Stimulated activated CD4-positive, alpha-beta T cell treated with anti-CD3 and anti-CD28 coated beads, Interleukin-1b, Interleukin-23, amount 100 ng/mL, for 24 hours (primary cell): ENCODE measurements around the gene OR2V2.

ENCODE experiments used
- DNase-seq, 4 experiments: peaks; one replicate each; pipeline ENCODE4 v3.0.0-alpha.2; 2020; ENCODE audit warnings: low read depth in 4 of 4, low spot score in 1 of 4

The OR2V2 gene

GRCh38 chr5:181189962-181190710 lies 42.8 kb downstream of the OR2V2 start:
- DNase-seq = no peak

DNA sequence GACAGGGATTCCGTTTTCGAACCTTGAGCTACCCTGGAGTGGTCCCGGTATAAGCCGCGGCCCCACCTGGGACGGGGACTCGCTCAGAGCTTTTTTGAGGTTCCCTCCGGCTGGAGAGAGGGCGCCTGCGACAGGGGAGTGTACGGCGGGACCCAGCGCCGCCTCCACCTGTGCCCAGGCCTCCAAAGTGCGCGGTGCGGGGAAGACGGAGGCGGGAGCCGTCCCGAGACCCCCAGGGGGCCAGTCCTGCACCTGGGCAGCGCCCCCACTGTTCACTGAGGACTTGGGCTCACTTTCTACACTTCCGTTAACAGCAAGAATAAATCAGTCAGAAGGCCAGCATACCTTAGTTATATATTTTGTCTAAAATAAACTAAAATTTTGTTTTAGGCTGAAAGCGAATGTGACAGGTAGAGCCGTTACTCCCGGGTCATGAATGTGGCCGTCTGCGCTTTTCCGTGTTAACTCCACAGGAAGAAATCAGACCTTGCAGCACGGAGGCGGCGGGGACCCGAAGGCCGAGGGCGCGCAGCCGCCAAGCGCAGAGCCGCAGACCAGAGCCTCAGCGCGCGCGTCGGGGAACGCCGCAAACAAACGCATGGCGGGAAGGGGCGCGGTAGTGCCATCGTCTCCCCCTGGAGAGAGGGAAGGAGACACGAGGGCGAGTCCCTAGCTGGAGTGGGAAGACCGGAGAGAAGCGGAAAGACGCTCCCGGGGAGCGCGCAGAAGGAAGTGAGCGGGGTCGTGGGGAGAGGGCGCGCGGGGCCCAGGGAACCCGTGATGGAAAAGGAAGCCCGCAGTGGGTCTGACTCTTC lies 43.5 kb downstream of the OR2V2 start:
- peak in 1 of 4 experiments; percentile 42 for DNase-seq

- peak; percentile 83 to 95 (median 88) for DNase-seq
Measured at GRCh38 chr5:181191526-181192336, 44.3 kb downstream of the OR2V2 start.

DNA sequence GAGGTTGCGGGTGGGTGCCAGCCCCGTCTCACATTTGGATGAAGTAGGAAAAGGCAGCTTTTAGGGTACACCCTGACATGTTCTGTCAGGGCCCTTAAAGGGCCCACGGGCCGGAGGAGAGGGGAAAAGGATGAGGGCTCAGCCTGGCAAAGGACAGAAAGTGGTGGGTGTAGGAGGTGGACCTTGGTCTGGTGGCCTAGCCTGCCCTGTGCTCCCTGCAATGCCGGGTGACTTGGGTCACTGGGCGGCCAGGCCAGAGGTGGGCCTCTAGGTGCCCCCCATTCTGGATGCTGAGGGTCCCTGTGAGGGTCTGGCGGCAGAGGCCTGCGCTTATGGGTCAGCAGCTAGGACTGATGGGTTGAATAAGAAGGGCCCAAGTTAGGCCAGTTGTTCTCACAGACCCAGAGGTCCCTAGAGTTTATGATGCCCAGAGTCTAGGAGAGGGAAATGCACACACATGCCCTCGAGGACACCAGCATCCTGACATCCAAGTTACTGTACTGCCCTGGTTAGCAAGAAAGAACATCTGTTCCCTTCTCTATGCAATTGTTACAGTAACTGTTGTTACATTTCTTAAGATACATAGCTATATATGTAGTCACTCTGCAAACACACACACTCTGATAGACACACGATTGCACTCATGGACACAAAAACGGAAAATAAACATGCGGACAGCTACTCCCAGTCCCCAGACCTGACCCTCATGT lies 45.1 kb downstream of the OR2V2 start:
- DNase-seq = no peak

GRCh38 chr5:181193656-181194055 lies 46.3 kb downstream of the OR2V2 start:
- DNase-seq = no peak

DNA sequence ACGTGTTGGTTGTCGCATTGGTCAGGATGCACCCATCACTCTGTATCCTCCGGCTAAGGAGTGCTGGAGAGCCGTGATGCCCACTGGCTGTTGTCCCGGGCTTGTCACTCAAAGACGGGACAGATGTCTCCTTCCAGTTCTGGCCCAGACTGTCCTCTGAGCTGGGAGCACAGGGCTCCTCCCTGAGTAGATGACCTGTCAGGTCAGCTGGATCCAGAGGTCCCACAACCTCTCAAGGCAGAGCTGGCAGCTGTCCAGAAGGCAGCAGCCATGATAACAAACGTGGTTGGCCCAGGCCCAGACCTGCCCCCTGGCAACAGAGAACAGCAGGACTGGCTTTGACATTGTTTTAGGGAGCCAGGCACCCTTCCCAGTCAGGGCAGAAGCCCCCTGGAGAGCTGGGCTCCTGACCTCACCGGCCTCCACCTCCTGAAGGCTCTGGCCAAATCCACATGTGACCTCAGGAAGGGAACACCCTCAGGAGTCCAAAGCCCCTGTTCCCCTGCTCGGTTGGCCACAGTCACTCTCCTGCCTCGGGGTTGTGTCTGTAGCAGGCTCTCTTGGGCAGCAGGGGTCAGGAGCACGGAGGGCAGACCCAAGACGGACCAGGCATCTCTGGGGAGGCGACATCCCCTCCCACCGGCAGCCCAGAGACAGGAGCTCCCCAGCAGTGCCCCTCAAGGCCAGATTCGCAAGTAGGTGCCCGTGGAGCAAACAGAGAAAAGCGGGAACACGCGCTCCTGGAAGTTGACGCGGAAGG lies 47.3 kb downstream of the OR2V2 start:
- no peak for DNase-seq

- no peak for DNase-seq
Measured at GRCh38 chr5:181195249-181195761, 47.9 kb downstream of the OR2V2 start.

- no peak for DNase-seq
Measured at GRCh38 chr5:181197326-181197951, 50.1 kb downstream of the OR2V2 start.

DNA sequence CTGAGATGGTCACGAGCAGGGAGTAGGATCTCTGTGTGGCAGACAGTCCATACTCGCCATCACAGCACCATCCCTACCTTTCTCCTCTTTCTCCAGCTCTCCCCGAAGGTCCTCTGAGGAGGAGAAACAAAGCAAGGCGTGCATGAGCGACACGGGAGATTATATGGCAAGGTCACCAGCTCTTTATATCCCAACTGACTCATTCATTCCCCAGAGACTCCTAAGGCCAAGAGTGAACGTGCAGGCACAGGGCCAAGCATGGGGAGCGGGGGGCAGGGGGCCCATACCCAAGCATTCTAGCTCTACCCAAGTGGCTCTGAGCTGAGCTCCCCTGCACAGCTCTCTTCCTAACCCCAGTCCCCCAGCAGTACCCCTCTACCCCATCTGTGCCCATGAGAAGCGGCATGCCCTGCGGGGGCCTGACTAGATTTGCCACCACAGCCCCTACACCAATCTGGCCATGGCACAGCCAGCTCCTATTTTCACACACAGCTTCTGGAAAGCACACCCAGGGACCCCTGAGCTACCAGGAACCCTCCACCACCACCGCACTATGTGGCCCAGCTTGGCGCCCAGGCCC lies 50.8 kb downstream of the OR2V2 start:
- DNase-seq = no peak

DNA sequence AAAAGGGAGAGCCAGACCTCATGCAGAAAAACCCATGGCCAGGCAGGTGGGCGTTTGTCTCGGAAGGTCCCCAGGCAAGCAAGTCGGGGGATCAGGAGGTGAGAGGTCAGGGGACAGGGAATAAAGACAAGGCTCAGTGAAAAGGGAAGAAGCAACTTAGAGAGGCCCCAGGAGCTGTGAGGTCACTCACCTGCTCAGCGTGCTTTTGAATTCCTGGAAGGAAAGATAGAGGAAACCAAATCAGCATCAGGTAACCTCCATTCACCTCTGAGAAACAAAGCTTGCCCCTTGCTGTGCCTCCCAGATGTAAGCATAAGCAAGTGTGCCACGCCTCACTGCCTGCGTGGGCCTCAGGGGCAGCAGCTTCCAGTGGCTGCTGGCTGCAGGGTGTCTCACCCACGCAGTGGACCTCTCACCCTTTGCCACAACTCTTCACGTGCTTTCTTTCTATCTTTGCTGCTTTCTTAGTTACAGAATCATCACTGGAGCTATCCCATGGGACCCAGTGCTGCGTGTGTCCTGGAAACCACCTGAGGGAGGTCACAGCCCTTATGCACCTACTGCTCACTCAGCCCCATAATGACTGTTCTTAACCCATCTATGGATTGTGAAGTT lies 51.6 kb downstream of the OR2V2 start:
- no peak for DNase-seq

DNA sequence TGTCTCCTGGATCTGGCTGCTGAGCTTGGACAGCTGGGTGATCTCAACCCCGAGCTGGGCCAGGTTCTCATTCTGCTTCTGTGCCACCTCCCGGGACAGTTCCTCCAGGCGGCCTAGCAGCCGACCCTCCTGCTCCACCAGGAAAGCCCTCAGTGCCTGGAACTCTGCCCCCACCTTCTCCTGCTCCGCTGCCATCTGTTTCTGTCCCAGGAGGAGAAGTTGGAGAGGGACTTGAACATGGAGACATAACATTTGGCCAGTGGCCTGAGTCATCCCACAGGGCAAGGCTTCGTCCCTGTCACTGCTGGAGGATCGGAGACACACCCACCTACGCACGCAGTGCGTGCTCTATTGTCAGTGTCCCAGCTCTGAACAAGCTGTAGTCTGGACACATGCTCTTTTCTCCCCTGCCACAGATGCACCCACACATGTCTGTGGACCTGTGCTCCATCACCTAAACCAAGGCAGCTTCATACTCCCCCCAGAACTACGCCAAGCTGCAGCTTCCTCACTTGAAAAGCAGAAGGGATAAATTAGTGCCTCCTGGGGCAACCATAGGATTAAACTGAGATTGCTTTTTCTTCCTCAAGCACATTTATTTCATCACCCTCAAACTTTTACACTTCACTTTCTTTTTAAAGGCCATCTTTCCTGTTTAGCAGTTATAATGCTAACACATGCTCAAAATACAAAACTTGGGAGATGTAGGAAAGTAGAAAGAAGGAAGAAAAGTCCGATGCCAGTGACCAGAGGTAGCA lies 52.7 kb downstream of the OR2V2 start:
- DNase-seq = no peak

DNA sequence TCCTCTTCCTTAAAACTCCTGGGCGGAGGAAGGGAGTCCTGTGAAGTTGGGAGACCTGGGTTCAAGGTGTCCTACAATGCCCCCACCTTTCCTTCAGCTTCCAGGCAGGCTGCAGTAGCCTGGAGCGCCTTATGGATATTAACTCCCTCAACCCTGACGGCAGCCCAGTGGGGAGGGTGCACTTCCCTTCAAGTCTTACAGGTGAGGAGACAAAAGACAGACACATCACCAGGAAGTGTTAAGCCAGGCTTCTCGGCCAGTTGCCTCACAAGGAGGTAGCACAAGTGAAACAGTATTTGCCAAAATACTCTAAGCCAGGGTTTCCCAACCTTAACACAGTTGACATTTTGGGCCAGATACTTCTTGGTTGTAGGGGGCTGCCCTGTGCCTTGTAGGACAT lies 53.4 kb downstream of the OR2V2 start:
- no peak for DNase-seq

GRCh38 chr5:181203093-181203711 lies 55.8 kb downstream of the OR2V2 start:
- no peak for DNase-seq

GRCh38 chr5:181203777-181204112 lies 56.4 kb downstream of the OR2V2 start:
- no peak for DNase-seq

DNA sequence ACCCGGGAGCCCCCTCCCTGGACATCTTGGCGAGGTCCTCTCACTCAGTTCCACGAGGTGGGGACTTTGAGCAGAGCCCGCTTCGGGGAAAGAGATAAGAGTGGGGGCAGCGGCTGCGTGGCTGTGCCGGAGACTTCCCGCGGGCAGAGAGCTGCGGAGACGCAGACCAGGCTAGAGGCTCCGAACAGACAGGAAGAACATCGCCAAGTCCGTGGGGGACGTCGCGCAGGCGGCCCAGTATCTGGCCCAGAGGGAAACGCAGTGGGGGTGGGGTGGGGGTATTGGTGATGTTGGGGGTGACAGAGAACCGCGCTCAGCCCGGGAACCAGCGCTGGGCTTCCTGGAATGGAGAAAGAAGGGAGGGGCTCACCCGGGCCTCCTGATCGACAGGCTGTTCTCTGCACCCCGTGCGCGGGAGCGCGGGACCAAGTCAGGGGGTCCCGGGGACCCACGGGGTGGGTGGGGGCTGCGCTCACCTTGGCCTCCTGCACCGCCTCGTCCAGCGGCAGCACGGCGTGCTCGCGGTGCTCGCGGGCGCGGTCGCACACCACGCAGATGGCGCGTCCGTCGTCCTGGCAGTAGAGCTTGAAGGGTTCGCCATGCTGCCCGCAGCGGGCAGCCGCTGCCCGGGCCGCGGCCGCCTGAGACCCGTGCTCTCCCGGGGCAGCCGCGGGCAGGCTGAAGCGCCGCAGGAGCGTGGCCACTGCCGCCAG lies 56.9 kb downstream of the OR2V2 start:
- no peak for DNase-seq

DNA sequence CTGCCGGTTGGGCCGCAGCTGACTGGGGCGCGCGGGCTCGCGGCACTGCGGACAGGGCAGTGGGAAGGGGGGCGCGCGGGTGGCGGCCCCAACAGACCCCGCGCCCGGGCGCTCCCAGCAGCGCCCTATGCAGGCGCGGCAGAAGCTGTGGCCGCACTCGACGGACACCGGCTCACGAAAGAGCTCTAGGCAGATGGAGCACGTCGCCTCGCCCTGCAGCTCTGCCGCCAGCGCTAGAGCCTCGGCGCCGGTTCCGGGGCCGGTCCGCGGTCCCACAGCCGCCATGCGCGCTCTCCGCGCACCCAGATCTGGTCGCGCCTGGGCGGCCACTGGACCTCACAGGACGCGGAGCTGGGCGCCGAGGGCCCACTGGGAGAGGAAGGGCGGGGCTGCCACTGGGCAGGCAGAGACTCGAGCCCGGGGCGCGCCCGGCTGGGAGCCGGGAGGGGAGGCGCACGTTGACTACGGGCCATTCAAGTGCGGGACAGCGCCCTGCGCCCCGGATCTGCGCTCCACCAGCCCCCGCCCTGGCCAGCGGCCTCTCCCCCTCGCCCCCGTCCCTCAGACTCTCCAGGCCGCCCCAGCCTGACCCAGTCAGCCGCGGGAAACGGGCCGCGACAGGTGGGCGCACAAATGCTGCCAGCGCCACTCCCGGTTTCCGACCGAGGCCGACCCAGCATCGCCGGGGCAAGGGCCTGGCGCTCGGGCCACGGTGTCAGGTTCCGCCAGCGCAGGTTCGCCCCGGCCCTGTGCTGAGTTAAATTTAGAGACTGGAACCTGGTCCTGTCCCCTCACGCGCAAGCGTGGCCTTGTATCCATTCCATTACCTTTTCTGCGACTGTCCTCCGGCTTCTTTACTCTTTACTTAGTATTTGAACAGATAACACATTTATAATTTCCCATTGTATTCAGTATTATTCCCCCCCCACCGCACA lies 57.7 kb downstream of the OR2V2 start, which contains the start of gene TRIM7:
Gene TRIM7, minus strand, starts transcription at position 371 of the 935 bp plus-strand sequence. Its CDS starts 86 bp downstream, at position 285.
- DNase-seq = no peak
